ENCODE measurements around the gene KLHL33.
"Not testable (repeated sequence)": the region's sequence is repeated elsewhere in the genome, so short reads cannot be mapped to it uniquely, and the experiment has no call there.

KLHL33 gene

DNA sequence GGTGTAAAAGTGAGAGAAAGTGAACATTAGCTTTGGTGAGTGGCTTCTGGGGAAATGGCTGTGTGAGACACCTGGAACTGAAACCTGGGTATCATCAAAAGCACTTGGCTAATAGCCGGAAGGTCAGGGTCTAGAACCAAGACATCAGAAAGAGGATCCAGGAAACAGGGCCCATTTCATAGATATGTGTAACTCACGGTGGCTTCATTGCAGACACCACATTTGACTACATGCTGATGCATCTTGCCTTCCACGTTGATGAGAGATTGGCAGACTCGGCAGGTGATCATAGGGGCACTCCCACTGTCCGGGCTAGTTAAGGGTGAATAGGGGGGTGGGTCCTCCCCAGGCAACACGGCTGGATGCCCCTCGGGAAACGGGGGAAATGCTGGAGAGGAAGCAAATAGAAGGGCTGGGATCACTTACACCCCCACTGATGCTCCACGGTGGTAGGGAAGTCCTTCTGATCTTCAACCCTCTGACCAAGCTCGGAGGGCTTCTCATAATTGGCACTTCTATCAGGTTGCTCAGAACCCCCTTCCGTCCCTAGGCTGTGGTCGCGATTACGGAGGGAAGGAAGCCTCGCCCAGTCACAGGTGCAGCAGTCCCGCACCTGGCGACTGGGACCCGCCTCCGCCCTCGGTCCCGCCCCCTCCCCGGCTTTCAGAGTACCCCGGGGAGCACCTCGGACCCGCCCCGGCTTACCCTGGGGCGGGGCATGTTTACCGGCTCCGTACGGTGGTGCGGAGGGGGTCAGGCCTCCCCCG lies 24.7 kb upstream of the KLHL33 start:
- no peak for DNase-seq (ENCODE audit: low spot score)
- in situ Hi-C loops (cut with MboI; ENCODE audit: low pct_unique_long_range_greater_than_20kb, low sequenced_read_pairs, unreplicated experiment) = loop anchor here (10.0 kb wide), 1 partner anchor 126 kb away; the partner anchor contains the start of gene CCNB1IP1
- TF ChIP-seq, protein P1, sequence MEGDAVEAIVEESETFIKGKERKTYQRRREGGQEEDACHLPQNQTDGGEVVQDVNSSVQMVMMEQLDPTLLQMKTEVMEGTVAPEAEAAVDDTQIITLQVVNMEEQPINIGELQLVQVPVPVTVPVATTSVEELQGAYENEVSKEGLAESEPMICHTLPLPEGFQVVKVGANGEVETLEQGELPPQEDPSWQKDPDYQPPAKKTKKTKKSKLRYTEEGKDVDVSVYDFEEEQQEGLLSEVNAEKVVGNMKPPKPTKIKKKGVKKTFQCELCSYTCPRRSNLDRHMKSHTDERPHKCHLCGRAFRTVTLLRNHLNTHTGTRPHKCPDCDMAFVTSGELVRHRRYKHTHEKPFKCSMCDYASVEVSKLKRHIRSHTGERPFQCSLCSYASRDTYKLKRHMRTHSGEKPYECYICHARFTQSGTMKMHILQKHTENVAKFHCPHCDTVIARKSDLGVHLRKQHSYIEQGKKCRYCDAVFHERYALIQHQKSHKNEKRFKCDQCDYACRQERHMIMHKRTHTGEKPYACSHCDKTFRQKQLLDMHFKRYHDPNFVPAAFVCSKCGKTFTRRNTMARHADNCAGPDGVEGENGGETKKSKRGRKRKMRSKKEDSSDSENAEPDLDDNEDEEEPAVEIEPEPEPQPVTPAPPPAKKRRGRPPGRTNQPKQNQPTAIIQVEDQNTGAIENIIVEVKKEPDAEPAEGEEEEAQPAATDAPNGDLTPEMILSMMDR (IDR thresholded peaks at IDR 0.05; ENCODE audit: extremely low read depth, insufficient read depth, missing control alignments) = no peak

DNA sequence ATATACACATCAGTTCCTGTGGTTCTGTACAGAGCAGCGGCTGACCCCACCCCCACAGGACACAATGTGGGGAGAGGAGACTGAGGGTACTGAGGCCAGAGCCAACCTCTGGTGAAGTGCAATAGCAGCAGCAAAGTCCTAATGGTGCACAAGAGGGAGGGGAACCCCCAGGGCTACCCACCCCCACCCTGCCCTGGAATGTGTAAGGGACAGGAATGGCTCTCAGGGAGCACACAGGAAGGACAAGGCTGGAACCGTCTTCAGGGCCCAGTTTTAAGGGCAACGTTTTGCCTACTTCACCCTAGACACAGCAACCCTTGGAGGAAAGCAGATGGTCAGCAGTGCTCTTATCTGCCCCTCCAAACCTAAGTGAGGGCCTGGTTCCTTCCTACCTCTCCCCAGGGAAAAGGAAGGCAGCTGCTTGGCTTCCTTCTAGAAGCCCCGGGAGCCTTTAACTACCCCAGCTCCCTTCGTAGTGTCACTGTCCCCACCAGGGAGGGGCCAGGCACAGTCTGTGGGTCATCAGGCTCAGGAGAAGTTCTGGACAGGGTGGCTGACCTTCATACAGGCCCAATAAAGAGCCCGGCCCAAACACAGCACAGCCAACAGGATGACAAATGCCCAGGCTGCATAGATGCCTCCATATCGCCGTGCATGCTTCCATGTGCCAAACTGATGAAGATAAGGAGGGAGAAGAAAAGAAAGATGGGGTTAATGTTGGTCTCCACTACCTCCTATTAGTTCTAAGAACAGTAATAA lies 22.2 kb upstream of the KLHL33 start:
- in situ Hi-C loops (cut with MboI; ENCODE audit: low pct_unique_long_range_greater_than_20kb, low sequenced_read_pairs, unreplicated experiment) = no loop called here
- DNase-seq (ENCODE audit: low spot score) = no peak
- TF ChIP-seq, protein P1 (IDR thresholded peaks at IDR 0.05; ENCODE audit: extremely low read depth, insufficient read depth, missing control alignments) = no peak

DNA sequence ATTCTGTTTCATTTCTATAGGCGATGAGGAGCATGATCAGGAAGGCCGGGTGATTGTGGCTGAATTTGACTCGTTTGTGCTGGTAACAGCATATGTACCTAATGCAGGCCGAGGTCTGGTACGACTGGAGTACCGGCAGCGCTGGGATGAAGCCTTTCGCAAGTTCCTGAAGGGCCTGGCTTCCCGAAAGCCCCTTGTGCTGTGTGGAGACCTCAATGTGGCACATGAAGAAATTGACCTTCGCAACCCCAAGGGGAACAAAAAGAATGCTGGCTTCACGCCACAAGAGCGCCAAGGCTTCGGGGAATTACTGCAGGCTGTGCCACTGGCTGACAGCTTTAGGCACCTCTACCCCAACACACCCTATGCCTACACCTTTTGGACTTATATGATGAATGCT lies 21.0 kb upstream of the KLHL33 start:
- in situ Hi-C loops (cut with MboI; ENCODE audit: low pct_unique_long_range_greater_than_20kb, low sequenced_read_pairs, unreplicated experiment) = no loop called here
- no peak for DNase-seq (ENCODE audit: low spot score)
- TF ChIP-seq, protein P1 (IDR thresholded peaks at IDR 0.05; ENCODE audit: extremely low read depth, insufficient read depth, missing control alignments) = no peak

DNA sequence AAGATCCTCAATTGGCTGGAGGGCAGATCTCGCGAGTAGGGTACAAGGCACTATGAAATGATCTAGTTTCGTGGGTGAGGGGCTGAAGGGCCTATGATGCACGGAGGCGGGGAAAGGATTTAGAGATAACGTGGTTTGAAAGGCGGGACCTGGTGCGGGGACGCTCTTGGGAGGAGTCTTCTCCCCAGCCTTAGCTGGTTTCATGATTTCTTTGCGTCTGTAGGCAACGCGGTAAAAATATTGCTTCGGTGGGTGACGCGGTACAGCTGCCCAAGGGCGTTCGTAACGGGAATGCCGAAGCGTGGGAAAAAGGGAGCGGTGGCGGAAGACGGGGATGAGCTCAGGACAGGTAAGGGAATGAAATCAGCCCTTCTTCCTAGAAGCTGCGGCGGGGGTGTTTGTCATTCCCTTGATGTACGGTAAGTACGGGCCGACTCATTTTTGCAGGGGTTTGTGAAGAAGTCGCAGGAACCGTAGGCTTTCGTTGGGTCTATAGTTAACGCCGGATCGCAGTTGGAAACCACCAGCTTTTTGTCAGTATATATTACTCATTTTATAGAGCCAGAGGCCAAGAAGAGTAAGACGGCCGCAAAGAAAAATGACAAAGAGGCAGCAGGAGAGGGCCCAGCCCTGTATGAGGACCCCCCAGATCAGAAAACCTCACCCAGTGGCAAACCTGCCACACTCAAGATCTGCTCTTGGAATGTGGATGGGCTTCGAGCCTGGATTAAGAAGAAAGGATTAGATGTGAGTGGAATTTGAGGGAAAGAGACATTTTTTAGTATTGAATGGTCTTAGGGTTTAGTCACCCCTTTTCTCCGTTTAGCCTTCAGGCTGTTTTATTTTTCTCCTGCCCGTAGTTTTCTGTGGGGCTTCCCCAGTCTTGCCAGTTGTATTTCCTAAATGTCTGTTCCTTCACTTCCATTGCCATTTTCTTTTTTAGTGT lies 19.7 kb upstream of the KLHL33 start:
- DNase-seq (ENCODE audit: low spot score) = peak; percentile 68
- in situ Hi-C loops (cut with MboI; ENCODE audit: low pct_unique_long_range_greater_than_20kb, low sequenced_read_pairs, unreplicated experiment) = no loop called here
- TF ChIP-seq, protein P1 (IDR thresholded peaks at IDR 0.05; ENCODE audit: extremely low read depth, insufficient read depth, missing control alignments) = no peak

DNA sequence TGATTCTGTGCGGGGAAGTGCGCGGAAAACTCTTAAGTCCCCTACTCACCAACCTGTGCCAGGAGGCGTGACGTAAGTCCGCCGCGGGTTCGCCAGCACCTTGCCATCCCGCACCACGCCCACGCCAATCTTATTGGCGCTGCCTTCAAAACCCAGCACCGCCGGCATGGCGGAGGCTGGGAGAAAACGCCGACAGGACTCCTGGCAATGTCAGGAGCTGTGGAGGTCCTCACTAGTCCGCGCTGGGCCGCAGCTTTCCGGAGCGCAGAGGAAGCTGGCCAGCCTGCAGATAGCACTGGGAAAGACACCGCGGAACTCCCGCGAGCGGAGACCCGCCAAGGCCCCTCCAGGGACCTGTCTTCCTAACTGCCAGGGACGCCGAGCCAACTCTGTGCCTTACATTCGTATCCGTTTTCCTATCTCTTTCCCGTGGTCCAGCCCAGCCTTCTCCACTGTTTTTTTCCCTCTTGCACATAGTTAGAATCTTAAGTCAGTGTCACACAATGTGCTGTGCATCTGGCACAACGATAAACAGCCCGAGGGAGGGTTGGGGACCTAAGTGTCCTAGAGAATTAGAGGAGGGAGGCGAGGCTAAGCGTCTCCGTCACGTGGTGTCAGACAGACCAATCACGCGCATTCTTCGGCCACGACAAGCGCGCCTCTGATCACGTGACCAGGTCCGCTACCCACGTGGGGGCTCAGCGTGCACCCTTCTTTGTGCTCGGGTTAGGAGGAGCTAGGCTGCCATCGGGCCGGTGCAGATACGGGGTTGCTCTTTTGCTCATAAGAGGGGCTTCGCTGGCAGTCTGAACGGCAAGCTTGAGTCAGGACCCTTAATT lies 18.8 kb upstream of the KLHL33 start, which contains the start of the genes APEX1 and OSGEP:
APEX1 (plus strand) TSS at position 711 of the 839 bp plus-strand sequence. CDS start 420 bp downstream, outside the sequence.
OSGEP (minus strand) TSS at position 297 of the 839 bp plus-strand sequence; CDS start at position 168, 129 bp downstream.
- TF ChIP-seq, protein P1 (IDR thresholded peaks at IDR 0.05; ENCODE audit: extremely low read depth, insufficient read depth, missing control alignments) = no peak
- in situ Hi-C loops (cut with MboI; ENCODE audit: low pct_unique_long_range_greater_than_20kb, low sequenced_read_pairs, unreplicated experiment) = no loop called here
- peak; percentile 96 for DNase-seq (ENCODE audit: low spot score)

DNA sequence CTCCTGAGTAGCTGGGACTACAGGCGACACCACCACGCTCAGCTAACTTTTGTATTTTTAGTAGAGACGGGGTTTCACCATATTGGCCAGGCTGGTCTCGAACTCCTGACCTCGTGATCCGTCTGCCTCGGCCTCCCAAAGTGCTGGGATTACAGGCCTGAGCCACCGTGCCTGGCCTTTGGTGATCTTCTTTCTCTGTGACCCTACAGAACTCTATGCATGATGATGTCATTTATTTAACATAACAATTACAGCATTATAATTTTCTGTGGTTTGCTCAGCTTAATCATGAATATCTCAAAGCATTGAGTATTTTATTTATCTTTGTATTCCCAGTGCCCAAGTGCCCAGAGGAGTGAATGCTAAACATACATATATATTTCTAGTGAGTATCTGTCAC lies 16.9 kb upstream of the KLHL33 start:
- DNase-seq (ENCODE audit: low spot score); in situ Hi-C loops (cut with MboI; ENCODE audit: low pct_unique_long_range_greater_than_20kb, low sequenced_read_pairs, unreplicated experiment): not testable (repeated sequence)

Measured in GM13977 (cell line).